BLaER1 treated with 17β-estradiol and CSF1 and Interleukin-3, amounts not matched to agents 10 nM and 100 nM (cell line): ENCODE data around the gene IL17B.

Experiments
- H3K27ac ChIP-seq, 11 experiments: shearing (Covaris generic); formaldehyde crosslinking; 2 replicates each; pipeline ENCODE4 v1.8.1; 2022
- H3K27me3 ChIP-seq, 11 experiments: shearing (Covaris generic); formaldehyde crosslinking; 2 replicates each; pipeline ENCODE4 v1.8.1; 2022
- H3K36me3 ChIP-seq, 11 experiments: shearing (Covaris generic); formaldehyde crosslinking; 2 replicates each; pipeline ENCODE4 v1.8.1; 2022
- H3K4me1 ChIP-seq, 10 experiments: shearing (Covaris generic); formaldehyde crosslinking; 2 replicates each; pipeline ENCODE4 v1.8.1; 2022
- H3K4me2 ChIP-seq, 11 experiments: shearing (Covaris generic); formaldehyde crosslinking; 2 replicates each; pipeline ENCODE4 v1.8.1; 2022
- H3K4me3 ChIP-seq, 10 experiments: shearing (Covaris generic); formaldehyde crosslinking; 2 replicates each; pipeline ENCODE4 v1.8.1; 2022
- H3K9ac ChIP-seq, 11 experiments: shearing (Covaris generic); formaldehyde crosslinking; 2 replicates each; pipeline ENCODE4 v1.8.1; 2022
- H3K9me3 ChIP-seq, 11 experiments: shearing (Covaris generic); formaldehyde crosslinking; replicated peaks in 1 of 11; 2 replicates each; pipeline ENCODE4 v1.8.1; 2022
- H4K20me1 ChIP-seq, 11 experiments: shearing (Covaris generic); formaldehyde crosslinking; 2 replicates each; pipeline ENCODE4 v1.8.1; 2022
- Cebpa-rat ChIP-seq, 11 experiments: shearing (Covaris generic); IDR thresholded peaks; 2 replicates each; pipeline ENCODE4 v1.8.1; 2022

IL17B gene

GRCh38 chr5:149410721-149411432 is 31.8 kb upstream of the IL17B start:
- Histone ChIP-seq H3K9me3 (no peaks in the 10 kb centered on the region), H3K27me3 (no peaks in the 10 kb centered on the region), H3K4me2 (peak overlapping the region in 6 of 11 experiments; percentile 16 to 39 (median 30); a peak in 8 of 22 replicates), H3K36me3 (no peaks in the 10 kb centered on the region), H3K9ac (no peak overlapping the region; a peak in 1 of 22 replicates), H3K4me1 (peaks cover 5 to 46% (median 31%) of the 10 kb centered on the region in 10 experiments; a peak in 19 of 20 replicates), H3K27ac (peak overlapping the region in 1 of 11 experiments; percentile 5; a peak in 2 of 22 replicates), H4K20me1 (no peaks in the 10 kb centered on the region), H3K4me3 (no peak overlapping the region)
- TF ChIP-seq Cebpa-rat (IDR thresholded peaks at IDR 0.05), result peak in 2 of 11 experiments; percentile 38 to 46; a peak in 2 of 22 replicates

GRCh38 chr5:149410071-149410470 is 31.0 kb upstream of the IL17B start:
- Histone ChIP-seq H3K27ac (no peak overlapping the region), H4K20me1 (no peaks in the 10 kb centered on the region), H3K4me3 (no peak overlapping the region), H3K36me3 (no peaks in the 10 kb centered on the region), H3K4me2 (no peak overlapping the region), H3K4me1 (peaks cover 5 to 45% (median 33%) of the 10 kb centered on the region in 10 experiments; a peak in 19 of 20 replicates), H3K9me3 (no peaks in the 10 kb centered on the region), H3K27me3 (no peaks in the 10 kb centered on the region), H3K9ac (no peak overlapping the region)
- TF ChIP-seq Cebpa-rat (IDR thresholded peaks at IDR 0.05), result no peak

DNA sequence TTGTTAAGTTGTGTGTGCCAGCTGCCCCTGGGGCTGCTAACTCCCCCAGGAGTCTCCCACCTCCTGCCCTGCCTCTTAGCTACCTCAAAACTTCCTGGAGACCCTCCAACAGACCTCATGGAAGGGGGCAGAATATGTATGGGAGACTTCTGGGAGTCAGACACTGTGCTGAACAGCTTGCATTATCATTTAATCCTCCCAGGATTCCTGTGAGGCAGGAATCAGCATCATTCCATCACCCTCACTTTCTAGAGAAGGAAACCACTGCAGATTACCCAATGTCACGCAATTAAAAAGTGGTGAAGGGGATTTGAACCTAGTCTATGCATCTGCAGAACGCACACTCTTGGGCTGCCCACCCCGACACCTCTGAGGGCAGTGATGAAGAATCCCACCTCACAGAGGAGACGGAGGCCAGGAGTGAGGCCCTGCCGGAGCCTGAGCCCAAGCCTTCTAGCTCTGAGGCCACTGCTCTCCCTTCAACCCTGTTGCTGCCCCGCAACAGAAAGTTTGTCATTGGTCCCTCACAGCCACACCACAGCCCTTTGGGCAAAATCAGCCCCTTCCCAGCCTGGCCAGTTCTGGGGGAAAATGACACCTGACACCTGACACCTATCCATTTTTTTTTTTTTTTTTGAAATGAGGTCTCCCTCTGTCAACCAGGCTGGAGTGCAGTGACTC is 30.3 kb upstream of the IL17B start:
- Histone ChIP-seq H4K20me1 (no peaks in the 10 kb centered on the region), H3K4me3 (no peak overlapping the region), H3K9me3 (no peaks in the 10 kb centered on the region), H3K9ac (no peak overlapping the region), H3K4me2 (no peak overlapping the region), H3K4me1 (peaks cover 4 to 44% (median 32%) of the 10 kb centered on the region in 10 experiments; a peak in 19 of 20 replicates), H3K27ac (no peak overlapping the region), H3K36me3 (no peaks in the 10 kb centered on the region), H3K27me3 (no peaks in the 10 kb centered on the region)
- TF ChIP-seq Cebpa-rat (IDR thresholded peaks at IDR 0.05), result no peak

DNA sequence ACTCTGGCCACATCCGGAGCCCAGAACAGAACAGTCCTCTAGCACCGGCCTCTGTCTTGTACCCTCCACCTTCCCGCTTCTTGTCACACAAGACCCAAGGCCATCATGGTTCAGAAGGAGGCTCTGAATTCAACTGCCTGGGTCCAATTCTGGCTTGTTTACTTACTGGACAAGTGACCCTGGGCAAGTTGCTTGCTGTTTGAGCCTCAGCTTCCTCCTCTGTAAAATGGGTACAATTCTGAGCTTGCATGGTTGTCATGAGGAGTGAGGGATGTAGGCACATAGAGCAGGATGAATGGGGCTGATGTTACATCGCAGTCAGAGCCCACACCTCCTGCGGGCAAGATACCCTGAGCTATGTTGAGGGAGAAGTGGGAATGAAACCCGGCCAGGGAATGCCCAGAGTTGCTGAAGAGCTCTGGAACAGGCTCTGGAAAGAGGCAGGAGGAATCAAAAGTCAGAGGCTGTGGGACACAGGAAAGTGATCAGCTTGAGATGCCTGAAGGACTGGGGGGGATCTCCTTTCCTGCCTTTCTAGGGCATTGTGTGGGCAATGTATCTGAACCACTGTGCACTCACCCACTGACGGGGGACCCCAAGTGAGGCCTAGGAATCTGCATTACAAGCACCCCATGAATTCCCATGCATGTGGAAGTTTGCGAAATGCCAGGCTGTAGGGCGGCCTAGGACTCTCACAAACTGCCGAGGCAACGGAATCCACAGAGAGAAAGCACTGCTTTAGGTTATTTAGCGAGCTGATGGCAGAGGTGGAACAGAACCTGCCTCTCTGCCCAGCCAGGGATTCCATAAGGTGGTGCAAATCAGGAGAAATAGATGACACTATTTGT is 29.4 kb upstream of the IL17B start:
- Histone ChIP-seq H3K9ac (no peak overlapping the region), H3K4me1 (peaks cover 0 to 39% (median 29%) of the 10 kb centered on the region in 10 experiments; a peak in 14 of 20 replicates), H3K4me3 (no peak overlapping the region), H4K20me1 (no peaks in the 10 kb centered on the region), H3K9me3 (no peaks in the 10 kb centered on the region), H3K27me3 (no peaks in the 10 kb centered on the region), H3K4me2 (no peak overlapping the region), H3K27ac (no peak overlapping the region), H3K36me3 (no peaks in the 10 kb centered on the region)
- no peak for TF ChIP-seq Cebpa-rat (IDR thresholded peaks at IDR 0.05)

- no peaks in the 10 kb centered on the region for H3K9me3 ChIP-seq
- H3K4me3 ChIP-seq, result no peak overlapping the region
- peak overlapping the region in 3 of 11 experiments; percentile 6 to 31 (median 12); a peak in 2 of 22 replicates for H3K4me2 ChIP-seq
- no peaks in the 10 kb centered on the region for H4K20me1 ChIP-seq
- no peak overlapping the region for H3K27ac ChIP-seq
- H3K4me1 ChIP-seq, result peaks cover 0 to 37% (median 29%) of the 10 kb centered on the region in 10 experiments; a peak in 14 of 20 replicates
- H3K36me3 ChIP-seq, result no peaks in the 10 kb centered on the region
- no peaks in the 10 kb centered on the region for H3K27me3 ChIP-seq
- no peak for TF ChIP-seq Cebpa-rat (IDR thresholded peaks at IDR 0.05)
- no peak overlapping the region for H3K9ac ChIP-seq
Observed at GRCh38 chr5:149407323-149408251, 28.5 kb upstream of the IL17B start.

DNA sequence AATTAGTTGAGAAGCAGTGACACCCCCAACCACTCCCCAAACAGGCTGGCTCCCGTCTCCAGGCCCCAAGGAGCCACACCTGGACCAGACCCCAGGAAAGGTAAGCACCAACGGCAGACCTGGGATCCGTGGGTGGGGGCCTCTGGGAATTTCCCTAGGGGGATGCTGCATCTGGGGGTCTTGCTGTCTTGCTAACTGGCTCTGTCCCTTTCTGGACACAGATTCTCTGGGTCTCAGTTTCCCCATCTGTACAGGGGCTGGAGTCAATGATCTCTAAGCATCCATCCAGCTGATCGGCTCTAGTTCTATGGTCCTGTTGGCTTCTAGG is 27.9 kb upstream of the IL17B start:
- Histone ChIP-seq H3K27ac (no peak overlapping the region), H3K4me3 (no peak overlapping the region)

GRCh38 chr5:149406203-149406978 is 27.3 kb upstream of the IL17B start:
- peak overlapping the region in 5 of 11 experiments; percentile 3 to 41 (median 22); a peak in 5 of 22 replicates for H3K4me2 ChIP-seq
- no peaks in the 10 kb centered on the region for H3K36me3 ChIP-seq
- no peaks in the 10 kb centered on the region for H3K27me3 ChIP-seq
- no peaks in the 10 kb centered on the region for H3K9me3 ChIP-seq
- no peak for TF ChIP-seq Cebpa-rat (IDR thresholded peaks at IDR 0.05)
- H3K4me3 ChIP-seq, result no peak overlapping the region
- 0 out of 22 replicates have a peak overlapping the region, but pooled peaks of 1 of the 11 experiments have one; percentile 3 for H3K27ac ChIP-seq
- H4K20me1 ChIP-seq, result no peaks in the 10 kb centered on the region
- H3K9ac ChIP-seq, result no peak overlapping the region
- H3K4me1 ChIP-seq, result peaks cover under 1 to 42% (median 31%) of the 10 kb centered on the region in 10 experiments; a peak in 17 of 20 replicates

More for the DNA sequence above, 27.9 kb upstream of the IL17B start:
- Histone ChIP-seq H3K4me2 (peak overlapping the region in 5 of 11 experiments; percentile 3 to 41 (median 22); a peak in 5 of 22 replicates), H3K36me3 (no peaks in the 10 kb centered on the region), H3K9me3 (no peaks in the 10 kb centered on the region), H3K9ac (no peak overlapping the region), H4K20me1 (no peaks in the 10 kb centered on the region), H3K4me1 (peaks cover 0 to 37% (median 29%) of the 10 kb centered on the region in 10 experiments; a peak in 14 of 20 replicates), H3K27me3 (no peaks in the 10 kb centered on the region)
- no peak for TF ChIP-seq Cebpa-rat (IDR thresholded peaks at IDR 0.05)
